K562 (cell line): ENCODE results near the gene KNG1. TPM values are rescaled to one million over a fixed set of nuclear protein-coding genes. Genes with fewer than 3 reads are reported as not detected.

Experiments used
- ATAC-seq: fragments of 200-7000 bp; cut with Tn5 transposase; 3 replicates; pipeline ENCODE4 v1.9.1; 2020; ENCODE audit warnings: moderate library complexity
- BruUV-seq: library from RNA; stranded (reverse); fragments of 400-500 nt; replicated peaks from 2 replicates; lab custom pipeline; 2021; lab: Mats Ljungman, UMichigan
- CTCF ChIA-PET: fragments of 300-600 bp; formaldehyde crosslinking; extraction: SDS; loops from one replicate; lab custom pipeline; 2021; ENCODE audit warnings: low intra/inter-chr PET ratio; lab: Yijun Ruan, JAX
- POLR2A ChIA-PET: fragments of 300-600, 350-650 bp; sonication (Branson Sonifier 250); formaldehyde crosslinking; extraction: SDS; loops from one replicate; lab custom pipeline; 2021; ENCODE audit warnings: antibody characterized with exemption, inconsistent platforms; lab: Yijun Ruan, JAX
- DNase-seq, 4 experiments: peaks; one replicate each; pipeline versions ENCODE4 v3.0.0 to v3.0.0-alpha.2; 2011 to 2018; ENCODE audit warnings: low spot score in 3 of 4, mixed read lengths in 3 of 4; ENCODE audit errors: extremely low read depth in 1 of 4
- FAIRE-seq: peaks from 2 replicates; lab custom pipeline; 2011; peaks lifted over from hg19 to GRCh38; lab: Jason Lieb, UNC
- H2AFZ ChIP-seq: 2 replicates; pipeline ENCODE4 v1.6.0; 2011; ENCODE audit warnings: low read depth, low read length, control low read depth, inconsistent platforms
- H3K27ac ChIP-seq: fragments of 200-600 bp; 3 replicates; pipeline ENCODE4 v1.8.0; 2011; ENCODE audit warnings: low read depth, mild to moderate bottlenecking, control low read depth, inconsistent platforms, low read length, moderate library complexity, mixed read lengths; ENCODE audit errors: extremely low read depth
- H3K27me3 ChIP-seq, 2 experiments: fragments of 300-600 bp in 1 of 2; 2 replicates in 1 of 2; 3 replicates in 1 of 2; pipeline versions ENCODE4 v1.6.0 to v1.8.0; 2011; ENCODE audit warnings: inconsistent platforms in 2 of 2, low read length in 2 of 2, mild to moderate bottlenecking in 1 of 2, mixed read lengths in 1 of 2, moderate library complexity in 1 of 2; ENCODE audit not compliant: control insufficient read depth in 2 of 2, insufficient read depth in 2 of 2
- H3K36me3 ChIP-seq: fragments of 300-600 bp; 3 replicates; pipeline ENCODE4 v1.8.0; 2011; ENCODE audit warnings: mild to moderate bottlenecking, low read length, inconsistent platforms; ENCODE audit not compliant: control insufficient read depth, insufficient read depth
- H3K4me1 ChIP-seq, 2 experiments: fragments of 200-600 bp in 1 of 2; replicated peaks in 1 of 2; 2 replicates in 1 of 2; 3 replicates in 1 of 2; pipeline versions ENCODE4 v1.5.1 to v1.8.0; 2011; ENCODE audit warnings: inconsistent platforms in 2 of 2, low read length in 2 of 2, mild to moderate bottlenecking in 1 of 2, mixed read lengths in 1 of 2, moderate library complexity in 1 of 2; ENCODE audit not compliant: control insufficient read depth in 2 of 2, insufficient read depth in 2 of 2
- H3K4me2 ChIP-seq: 2 replicates; pipeline ENCODE4 v1.6.1; 2011; ENCODE audit warnings: low read length, control low read depth, inconsistent platforms, mixed read lengths; ENCODE audit not compliant: insufficient read depth
- H3K4me3 ChIP-seq: fragments of 200-600 bp; sonication (generic), shearing (Covaris generic); 2 replicates; pipeline ENCODE4 v1.5.1; 2016; ENCODE audit warnings: control low read depth, inconsistent platforms
- H3K79me2 ChIP-seq: fragments of 200-600 bp; 3 replicates; pipeline ENCODE4 v1.8.0; 2011; ENCODE audit warnings: low read length, inconsistent platforms; ENCODE audit not compliant: control insufficient read depth, insufficient read depth
- H3K9ac ChIP-seq, 2 experiments: 2 replicates each; pipeline versions ENCODE4 v1.6.0 to v1.6.1; 2011; ENCODE audit warnings: low read depth in 2 of 2, low read length in 2 of 2, control low read depth in 1 of 2, inconsistent platforms in 1 of 2, mild to moderate bottlenecking in 1 of 2, mixed read lengths in 1 of 2; ENCODE audit not compliant: insufficient read depth in 1 of 2
- H3K9me1 ChIP-seq: one replicate; pipeline ENCODE4 v1.6.0; 2011; ENCODE audit warnings: inconsistent platforms, mild to moderate bottlenecking, low read length, moderate library complexity; ENCODE audit not compliant: control insufficient read depth, insufficient read depth
- H3K9me3 ChIP-seq: replicated peaks from 2 replicates; pipeline ENCODE4 v1.5.1; 2011; ENCODE audit warnings: low read depth, low read length, inconsistent platforms; ENCODE audit not compliant: control insufficient read depth, insufficient read depth
- H4K20me1 ChIP-seq: replicated peaks from 2 replicates; pipeline ENCODE4 v1.6.1; 2011; ENCODE audit warnings: low read length, inconsistent platforms, mixed read lengths; ENCODE audit not compliant: control insufficient read depth, insufficient read depth
- ATF3 ChIP-seq, 2 experiments: fragments of 450-650 bp in 1 of 2; sonication (generic) in 1 of 2; formaldehyde crosslinking in 1 of 2; IDR thresholded peaks in 1 of 2; conservative IDR thresholded peaks in 1 of 2; 2 replicates each; pipeline versions ENCODE4 v1.6.1 to v1.8.1; 2016 to 2023; ENCODE audit warnings: mild to moderate bottlenecking in 2 of 2, moderate library complexity in 2 of 2, inconsistent platforms in 1 of 2, missing genetic modification reagents in 1 of 2
- CTCF ChIP-seq, 3 experiments: IDR thresholded peaks in 2 of 3; conservative IDR thresholded peaks in 1 of 3; 2 replicates each; pipeline ENCODE4 v1.5.1; 2011 to 2012; ENCODE audit warnings: low read length in 3 of 3, mild to moderate bottlenecking in 3 of 3, control low read depth in 2 of 3, improper control_type of control experiment in 1 of 3, inconsistent platforms in 1 of 3, low read depth in 1 of 3, mixed read lengths in 1 of 3, moderate library complexity in 1 of 3; ENCODE audit not compliant: insufficient read depth in 2 of 3
- PHB ChIP-seq: fragments of 250-450 bp; sonication (Bioruptor Pico); IDR thresholded peaks from 2 replicates; pipeline ENCODE4 v1.5.0; 2021
- SIX5 ChIP-seq, 2 experiments: IDR thresholded peaks; 2 replicates each; pipeline ENCODE4 v1.6.1; 2011; ENCODE audit warnings: low read length in 2 of 2, borderline replicate concordance in 1 of 2, low read depth in 1 of 2, mild to moderate bottlenecking in 1 of 2, moderate library complexity in 1 of 2; ENCODE audit not compliant: insufficient read depth in 1 of 2
- ZBTB1 ChIP-seq: sonication (generic); formaldehyde crosslinking; IDR thresholded peaks from 2 replicates; pipeline ENCODE4 v1.8.1; 2023; ENCODE audit warnings: missing genetic modification reagents, low read depth, mild to moderate bottlenecking, borderline replicate concordance
- ZFP91 ChIP-seq: sonication (generic); formaldehyde crosslinking; IDR thresholded peaks from 2 replicates; pipeline ENCODE4 v1.8.0; 2022; ENCODE audit warnings: mild to moderate bottlenecking, missing genetic modification reagents
- ZNF311 ChIP-seq: fragments of 250-450 bp; sonication (Bioruptor Pico); IDR thresholded peaks from 2 replicates; pipeline ENCODE4 v1.4.0; 2020; ENCODE audit warnings: mild to moderate bottlenecking, moderate library complexity
- ZNF780A ChIP-seq: fragments of 250-450 bp; sonication (Bioruptor Pico); IDR thresholded peaks from 2 replicates; pipeline ENCODE4 v1.5.0; 2021; ENCODE audit warnings: mild to moderate bottlenecking
- WGBS: fragments of 100-300 bp; shearing (Covaris generic); methylation state at CpG from one replicate; pipeline ENCODE4 v1.1.6; 2016; ENCODE audit warnings: low coverage, mixed read lengths; ENCODE audit not compliant: insufficient coverage; ENCODE audit errors: missing lambda C conversion rate; 5-methylcytosine and 5-hydroxymethylcytosine counted together
- in situ Hi-C: fragments of 300-500 bp; cut with MboI; formaldehyde crosslinking; loops from 4 replicates; pipeline ENCODE4 v1.15.0; 2018; ENCODE audit warnings: inconsistent platforms, mixed read lengths
- intact Hi-C: fragments of 100-400 bp; cut with micrococcal nuclease; formaldehyde crosslinking; loops from 2 replicates; pipeline ENCODE4 v1.14.2; 2022
- polyA plus RNA-seq, 8 experiments: library from polyadenylated mRNA; depleted of rRNA in 4 of 8; stranded (reverse) in 5 of 8; unstranded in 3 of 8; fragments of >200 nt; fragmentation: Nextera tagmentation in 2 of 8; fragmentation: Illumina TruSeq in 1 of 8; extraction: Ambion mirVana in 2 of 8; extraction: Trizol in 1 of 8; gene quantifications; 2 replicates each; pipeline versions ENCODE4 v1.2.1 to v1.2.3, GENCODE V29; 2011 to 2014; ENCODE audit warnings: inconsistent platforms in 1 of 8, missing spikeins in 1 of 8
- total RNA-seq, 7 experiments: library from RNA; depleted of rRNA in 6 of 7; stranded (reverse); fragments of >200 nt in 6 of 7; fragmentation: Illumina TruSeq in 2 of 7; extraction: Trizol in 2 of 7; gene quantifications; 2 replicates each; pipeline versions ENCODE4 v1.2.1 to v1.2.3, GENCODE V29; 2011 to 2021; ENCODE audit warnings: low replicate concordance in 1 of 7

Gene KNG1
- total and polyA plus RNA-seq, 9 of the 15 experiments (the other 6 are each of a cell fraction or from before 2014, with no cell fraction given): 0.09 TPM; not detected in 8

GRCh38 chr3:186742618-186743380 is 25.6 kb downstream of the KNG1 start:
- H3K4me1 ChIP-seq: peaks cover 3 to 5% of the 10 kb centered on the region in 2 experiments; a peak in 3 of 5 replicates
- no peak overlapping the region for H2AFZ ChIP-seq
- intact Hi-C loops: no loop called here
- H3K4me2 ChIP-seq: no peak overlapping the region
- ATAC-seq: no peak
- ChIA-PET POLR2A (no interaction called here), CTCF (no interaction called here)
- in situ Hi-C loops: no loop called here
- no peaks in the 10 kb centered on the region for H3K9me3 ChIP-seq
- no peaks in the 10 kb centered on the region for H3K36me3 ChIP-seq
- H3K79me2 ChIP-seq: no peaks in the 10 kb centered on the region
- WGBS: 13% methylated on average over 7 of the region's 7 CpGs
- no peak for TF ChIP-seq SIX5 (IDR thresholded peaks at IDR 0.05; ENCODE audit: borderline replicate concordance in 1 of 2, insufficient read depth in 1 of 2, low read depth in 1 of 2, low read length in 2 of 2)
- TF ChIP-seq ZNF311 (CRISPR knock-in tag): no peak
- no peaks in the 10 kb centered on the region for H3K9me1 ChIP-seq
- FAIRE-seq: no peak
- DNase-seq: no peak
- BruUV-seq: no TSS peak
- H4K20me1 ChIP-seq: no peaks in the 10 kb centered on the region
- no peak overlapping the region for H3K4me3 ChIP-seq
- no peak overlapping the region for H3K27ac ChIP-seq
- peaks cover 16 to 31% of the 10 kb centered on the region in 2 experiments for H3K27me3 ChIP-seq
- no peak overlapping the region for H3K9ac ChIP-seq

GRCh38 chr3:186743666-186744065 is 26.5 kb downstream of the KNG1 start:
- Histone ChIP-seq H3K79me2 (no peaks in the 10 kb centered on the region), H2AFZ (no peak overlapping the region), H3K9ac (no peak overlapping the region), H4K20me1 (no peaks in the 10 kb centered on the region), H3K9me1 (no peaks in the 10 kb centered on the region), H3K36me3 (no peaks in the 10 kb centered on the region), H3K4me2 (no peak overlapping the region), H3K9me3 (no peaks in the 10 kb centered on the region), H3K4me3 (no peak overlapping the region), H3K27me3 (peaks cover 15 to 31% of the 10 kb centered on the region in 2 experiments), H3K4me1 (peaks cover 3 to 5% of the 10 kb centered on the region in 2 experiments; a peak in 3 of 5 replicates), H3K27ac (no peak overlapping the region)
- no peak for ATAC-seq
- ChIA-PET CTCF (no interaction called here), POLR2A (interaction anchor here (1.0 kb wide), 1 partner anchor 27 kb away, joined by 3 read pairs; no protein-coding TSS in a partner anchor)
- intact Hi-C loops (no loop called here), in situ Hi-C loops (no loop called here)
- DNase-seq: no peak
- no peak for FAIRE-seq
- no TSS peak for BruUV-seq
- whole genome bisulfite sequencing: 2% methylated on average over 3 of the region's 3 CpGs
- TF ChIP-seq ZNF780A (CRISPR knock-in tag) (no peak), PHB (CRISPR knock-in tag) (no peak), CTCF (IDR thresholded peaks at IDR 0.05 in 2 of 3, conservative IDR thresholded peaks at IDR 0.05 in 1 of 3; ENCODE audit: insufficient read depth in 2 of 3, low read depth in 1 of 3, low read length in 3 of 3) (no peak), ZBTB1 (CRISPR knock-in tag) (no peak), ATF3 (IDR thresholded peaks at IDR 0.05) (no peak), ATF3 (CRISPR knock-in tag; conservative IDR thresholded peaks at IDR 0.05) (no peak), ZFP91 (no peak)
